ENCODE measurements around the gene EXOC1L.

Gene EXOC1L

DNA sequence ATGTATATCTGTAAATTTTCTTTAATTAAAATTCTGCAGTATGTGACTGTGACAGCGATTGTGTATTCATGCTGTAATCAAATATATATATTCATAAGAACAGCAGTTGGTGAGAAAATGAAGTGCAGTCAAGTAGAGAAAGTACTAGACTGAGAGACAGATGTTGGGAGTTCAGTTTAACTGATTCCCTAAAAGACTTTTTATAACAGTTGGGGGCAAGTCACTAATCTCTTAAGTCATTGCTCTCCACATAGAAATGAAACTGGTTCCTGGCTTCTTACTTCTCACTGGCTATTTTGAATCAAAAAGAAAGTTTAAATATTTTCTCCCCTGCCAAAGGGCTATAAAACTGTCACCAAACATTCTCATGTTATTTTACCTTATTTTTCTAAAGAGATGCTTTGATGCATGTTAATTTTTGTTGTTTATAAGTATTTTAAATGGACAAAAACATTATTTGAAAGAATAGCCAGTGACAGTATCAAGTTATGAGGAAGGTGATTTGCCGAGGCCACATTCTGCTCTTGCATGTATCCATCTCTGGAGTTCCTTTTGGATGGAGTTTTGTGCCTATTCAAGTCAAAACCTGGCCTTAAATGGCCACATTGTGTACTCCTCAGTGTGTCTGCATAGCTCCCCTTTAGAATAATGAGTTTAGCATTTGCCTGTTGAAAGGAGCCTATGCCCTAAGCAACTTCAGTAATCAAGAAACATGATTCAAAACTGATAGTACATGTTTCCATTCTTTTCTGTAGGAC lies 64.7 kb downstream of the EXOC1L start:
- no peak for DNase-seq

DNA sequence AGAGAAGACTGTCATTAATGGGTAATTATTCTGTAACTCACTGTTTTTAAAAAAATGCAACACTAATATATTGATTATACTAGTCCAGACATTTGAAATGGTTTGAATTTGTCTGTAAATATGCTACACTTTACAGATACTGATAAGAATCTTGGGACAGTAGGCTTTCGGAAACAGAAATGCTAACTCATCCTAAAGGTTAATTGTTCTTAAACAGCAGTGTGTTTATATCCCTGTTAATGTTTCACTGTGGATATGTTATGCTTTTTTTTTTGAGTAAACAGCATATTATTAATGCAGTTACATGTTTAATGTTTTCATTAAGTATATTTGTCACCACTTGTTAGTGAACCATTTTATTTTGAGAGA lies 65.2 kb downstream of the EXOC1L start:
- no peak for DNase-seq
